GM18867 (cell line): ENCODE results near the gene CAP1.
A peak's percentile ranks its signal among the peaks of the same experiment; 100 is the strongest.
"Not testable (repeated sequence)": the region's sequence is repeated elsewhere in the genome, so short reads cannot be mapped to it uniquely, and the experiment has no call there.

Source experiments
- ATAC-seq: cut with Tn5 transposase; IDR thresholded peaks from one replicate; pipeline ENCODE4 v1.9.1; 2021; ENCODE audit warnings: mild to moderate bottlenecking, moderate library complexity; ENCODE audit not compliant: unreplicated experiment

CAP1 gene, protein sequence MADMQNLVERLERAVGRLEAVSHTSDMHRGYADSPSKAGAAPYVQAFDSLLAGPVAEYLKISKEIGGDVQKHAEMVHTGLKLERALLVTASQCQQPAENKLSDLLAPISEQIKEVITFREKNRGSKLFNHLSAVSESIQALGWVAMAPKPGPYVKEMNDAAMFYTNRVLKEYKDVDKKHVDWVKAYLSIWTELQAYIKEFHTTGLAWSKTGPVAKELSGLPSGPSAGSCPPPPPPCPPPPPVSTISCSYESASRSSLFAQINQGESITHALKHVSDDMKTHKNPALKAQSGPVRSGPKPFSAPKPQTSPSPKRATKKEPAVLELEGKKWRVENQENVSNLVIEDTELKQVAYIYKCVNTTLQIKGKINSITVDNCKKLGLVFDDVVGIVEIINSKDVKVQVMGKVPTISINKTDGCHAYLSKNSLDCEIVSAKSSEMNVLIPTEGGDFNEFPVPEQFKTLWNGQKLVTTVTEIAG

DNA sequence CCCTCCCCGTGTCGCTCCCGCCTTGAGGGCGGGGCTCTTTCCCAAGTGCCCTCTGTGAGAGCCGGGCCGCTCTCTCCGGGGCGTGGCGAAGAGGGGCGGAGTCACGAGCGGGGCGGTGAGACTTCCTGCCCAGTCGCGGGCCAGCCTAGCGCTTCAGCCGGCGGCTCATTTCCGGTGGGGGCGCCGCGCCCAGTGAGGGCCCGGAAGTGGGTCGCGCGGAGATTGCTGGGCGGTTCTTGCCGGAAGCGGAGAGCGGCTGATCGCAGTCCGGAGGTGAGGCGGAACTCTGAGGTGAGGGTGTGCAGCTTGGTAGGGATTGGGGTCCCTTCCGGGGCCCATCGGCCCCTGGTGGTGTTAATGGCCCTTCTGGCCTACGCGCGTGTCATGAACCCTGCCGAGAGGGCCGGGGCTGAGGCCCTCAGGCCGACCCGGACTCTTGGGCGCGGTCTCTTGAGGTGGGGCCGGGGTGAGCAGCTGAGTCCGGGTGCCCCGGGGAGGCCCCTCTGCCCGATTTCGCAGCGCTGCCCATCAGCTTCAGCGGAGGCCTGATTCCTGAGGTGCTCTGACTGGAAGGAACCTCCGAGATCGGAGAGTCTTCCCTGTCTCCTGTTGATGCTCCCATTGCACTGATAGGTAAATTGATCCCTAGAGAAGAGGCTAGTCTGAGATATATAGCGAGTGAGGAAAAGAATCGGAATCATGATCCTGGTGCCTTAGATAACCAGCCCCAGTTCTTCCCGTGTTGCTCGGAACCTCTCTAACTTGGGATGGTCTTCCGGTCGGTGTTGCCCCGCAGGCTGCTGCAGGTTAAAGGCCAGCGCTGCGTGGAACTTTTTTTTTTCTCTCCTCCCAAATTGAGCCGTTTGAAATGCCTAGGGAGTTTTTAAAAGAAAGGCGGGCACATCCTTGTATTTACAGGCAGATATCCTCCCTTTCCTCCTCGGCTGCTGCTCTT, at the start of gene CAP1:
Gene CAP1, plus strand, starts transcription at position 219 of the 955 bp plus-strand sequence. CDS start 18,618 bp downstream, outside the sequence.
- peak; percentile 78 for ATAC-seq

DNA sequence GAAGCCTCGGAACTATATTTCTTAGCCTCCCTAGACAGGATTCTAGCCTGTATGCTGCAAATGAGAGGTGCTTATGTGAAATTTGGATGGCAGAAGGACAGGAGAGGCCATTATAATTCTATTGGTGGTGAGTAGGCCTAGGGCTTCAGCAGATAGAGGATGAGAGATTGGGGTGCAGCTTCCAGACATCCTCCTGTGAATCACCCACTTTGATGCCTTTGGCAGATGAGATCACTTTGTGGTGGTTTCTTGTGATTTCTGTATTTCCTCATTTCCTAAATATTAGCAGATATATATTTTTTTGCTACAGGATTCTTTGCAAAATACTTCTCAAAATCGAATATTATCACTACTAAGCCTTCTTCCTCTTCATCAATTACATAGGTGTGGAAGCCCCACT, 48.3 kb upstream of the CAP1 start:
- no peak for ATAC-seq

DNA sequence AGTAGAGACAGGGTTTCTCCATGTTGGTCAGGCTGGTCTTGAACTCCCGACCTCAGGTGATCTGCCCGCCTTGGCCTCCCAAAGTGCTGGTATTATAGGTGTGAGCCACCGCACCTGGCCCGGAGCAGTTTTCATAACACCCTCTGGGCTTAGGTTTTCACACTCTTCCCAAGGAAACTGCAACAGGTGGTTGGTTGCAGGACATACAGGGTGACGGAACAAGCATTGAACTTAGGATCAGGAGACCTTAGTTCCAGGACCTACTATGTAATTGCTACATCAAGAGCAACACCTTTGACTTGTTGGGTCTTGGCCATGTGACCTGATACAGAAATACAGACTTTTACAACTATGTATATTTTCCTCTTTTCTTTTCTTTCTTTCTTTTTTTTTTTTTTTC, 47.6 kb upstream of the CAP1 start:
- no peak for ATAC-seq

DNA sequence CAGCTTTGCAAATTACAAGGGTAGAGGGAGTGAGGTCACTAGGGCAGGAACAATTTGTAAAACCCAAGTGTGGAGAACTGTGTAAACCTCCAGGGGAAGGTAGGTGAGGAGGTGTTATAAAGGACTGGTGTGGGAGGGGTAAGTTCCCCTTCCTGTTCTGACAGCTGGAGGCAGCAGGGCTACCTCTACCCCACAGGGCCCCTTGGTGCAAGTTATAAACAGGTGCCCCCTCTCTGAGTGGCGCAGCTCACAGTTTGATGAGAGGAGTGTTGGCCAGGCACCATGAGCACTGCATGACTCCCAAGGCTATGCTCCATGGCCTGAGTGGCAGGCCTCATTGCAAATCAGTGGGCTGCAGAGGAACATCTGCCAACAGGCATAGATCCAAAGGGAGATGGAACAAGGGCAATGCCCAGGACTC, 44.5 kb upstream of the CAP1 start:
- ATAC-seq, result peak; percentile 95

DNA sequence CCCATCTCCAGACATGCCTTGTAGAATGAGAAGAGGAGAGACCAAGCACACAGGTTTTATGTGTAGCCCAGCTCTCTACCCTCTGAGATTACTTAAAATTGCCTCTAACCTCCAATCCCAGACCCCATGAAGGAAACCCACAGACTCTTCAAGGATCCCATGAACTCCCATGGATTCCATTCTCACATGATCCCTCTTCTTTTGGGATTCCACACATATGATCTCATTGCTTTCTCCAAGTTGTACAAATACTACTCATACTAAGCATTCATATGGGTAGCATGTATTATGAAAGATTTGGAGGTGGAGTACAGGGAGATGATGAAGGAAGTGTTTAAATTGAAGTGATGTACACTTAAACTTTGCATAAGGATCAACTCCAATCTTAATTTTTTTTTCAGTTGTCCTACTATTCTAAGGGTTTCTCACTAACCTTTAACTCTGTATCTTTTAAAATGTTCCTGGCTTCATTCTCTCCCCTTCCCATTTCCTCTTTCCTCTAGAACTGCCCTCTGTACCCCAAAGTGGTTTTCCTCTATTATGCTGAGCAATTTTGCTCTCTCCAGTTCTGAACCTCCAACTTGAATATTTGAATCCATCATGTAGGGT, 44.0 kb upstream of the CAP1 start:
- ATAC-seq, result no peak

DNA sequence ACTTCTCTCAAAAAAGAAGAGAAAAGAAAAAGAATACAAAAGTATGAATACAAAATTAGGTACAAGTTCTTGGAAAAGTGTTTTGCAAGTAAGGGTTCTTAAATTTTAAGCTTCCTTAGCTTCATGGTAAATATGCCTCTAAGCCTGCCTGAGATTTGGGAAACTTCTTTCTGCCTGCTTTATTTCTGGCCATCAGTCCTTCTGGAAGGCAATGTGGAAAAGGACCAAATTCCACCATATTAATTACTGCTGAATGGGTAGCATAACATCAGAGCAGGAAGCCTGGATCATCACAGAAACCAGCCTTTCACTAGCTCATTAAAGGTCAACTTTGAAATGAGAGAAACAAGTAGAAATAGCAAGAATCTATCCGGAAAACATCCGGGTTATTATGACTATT, 39.1 kb upstream of the CAP1 start:
- ATAC-seq, result no peak

DNA sequence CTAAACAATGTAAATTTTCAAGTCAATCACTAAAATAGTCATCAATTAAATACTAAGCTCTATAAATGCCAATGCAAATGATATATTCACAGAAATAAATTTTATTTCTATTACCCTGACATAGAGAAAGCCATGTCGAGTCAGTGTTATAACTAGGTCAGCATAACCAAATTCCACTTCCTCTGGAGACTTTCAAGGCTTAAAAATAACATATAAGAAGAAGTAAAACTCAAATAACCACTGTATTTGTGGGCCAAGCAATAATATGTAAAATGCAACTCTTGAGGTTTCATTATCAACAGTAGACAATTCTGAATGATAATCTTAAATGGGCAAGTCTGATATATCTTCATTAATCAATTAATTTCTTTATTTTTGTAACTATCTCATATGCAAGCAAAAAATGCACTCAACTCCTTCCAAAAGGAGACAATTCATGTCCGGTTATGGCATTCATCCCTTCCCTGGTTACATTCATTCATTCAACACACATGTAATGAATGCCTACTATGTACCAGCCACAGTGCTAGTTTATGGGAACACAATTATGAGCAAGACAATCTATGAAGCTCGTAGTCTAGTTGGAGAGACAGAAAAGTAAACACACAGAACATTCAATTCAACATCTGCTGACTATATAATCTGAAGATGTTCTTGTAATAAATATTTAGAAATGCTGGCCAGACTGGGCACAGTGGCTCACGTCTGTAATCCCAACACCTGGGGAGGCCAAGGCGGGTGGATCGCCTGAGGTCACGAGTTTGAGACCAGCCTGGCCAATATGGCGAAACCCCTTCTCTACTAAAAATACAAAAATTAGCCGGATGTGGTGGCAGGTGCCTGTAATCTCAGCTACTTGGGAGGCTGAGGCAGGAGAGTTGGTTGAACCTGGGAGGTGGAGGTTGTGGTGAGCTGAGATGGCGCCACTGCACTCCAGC, 37.1 kb upstream of the CAP1 start:
- peak; percentile 78 for ATAC-seq

DNA sequence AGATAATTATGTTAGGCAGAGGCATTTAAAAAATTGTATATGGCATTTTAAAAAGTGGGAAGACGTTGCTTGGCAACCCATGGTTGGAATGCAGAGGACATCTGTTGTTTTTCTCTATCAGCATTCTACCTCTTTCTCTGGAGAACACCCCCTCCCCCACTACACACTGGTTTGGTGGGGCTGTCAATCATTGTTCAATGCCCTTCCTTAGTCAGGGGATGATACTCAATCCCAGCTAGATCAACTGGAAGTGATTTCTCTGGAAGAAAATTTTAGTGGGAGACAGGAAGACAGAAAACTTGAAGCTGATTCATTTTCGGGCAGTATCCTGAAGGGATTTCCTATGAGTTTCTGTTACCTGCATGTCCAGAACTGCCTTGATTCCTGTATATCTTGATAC, 35.7 kb upstream of the CAP1 start:
- no peak for ATAC-seq

DNA sequence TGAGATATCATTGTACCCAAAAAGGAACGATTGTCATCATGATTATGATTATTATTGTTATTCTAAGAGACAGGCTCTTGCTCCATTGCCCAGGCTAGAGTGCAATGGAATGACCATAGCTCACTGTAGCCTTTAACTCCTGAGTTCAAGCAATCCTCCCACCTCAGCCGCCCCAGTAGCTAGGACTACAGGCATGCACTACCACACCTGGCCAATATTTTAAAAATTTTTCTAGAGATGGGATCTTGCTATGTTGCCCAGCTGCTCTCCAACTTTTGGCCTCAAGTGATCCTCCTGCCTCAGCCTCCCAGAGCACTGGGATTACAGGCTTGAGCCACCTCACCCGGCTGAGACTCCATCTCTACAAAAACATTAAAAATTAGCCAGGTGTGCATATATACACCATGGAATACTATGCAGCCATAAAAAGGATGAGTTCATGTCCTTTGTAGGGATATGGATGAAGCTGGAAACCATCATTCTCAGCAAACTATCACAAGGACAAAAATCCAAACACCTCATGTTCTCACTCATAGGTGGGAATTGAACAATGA, 33.0 kb upstream of the CAP1 start:
- ATAC-seq, result not testable (repeated sequence)

DNA sequence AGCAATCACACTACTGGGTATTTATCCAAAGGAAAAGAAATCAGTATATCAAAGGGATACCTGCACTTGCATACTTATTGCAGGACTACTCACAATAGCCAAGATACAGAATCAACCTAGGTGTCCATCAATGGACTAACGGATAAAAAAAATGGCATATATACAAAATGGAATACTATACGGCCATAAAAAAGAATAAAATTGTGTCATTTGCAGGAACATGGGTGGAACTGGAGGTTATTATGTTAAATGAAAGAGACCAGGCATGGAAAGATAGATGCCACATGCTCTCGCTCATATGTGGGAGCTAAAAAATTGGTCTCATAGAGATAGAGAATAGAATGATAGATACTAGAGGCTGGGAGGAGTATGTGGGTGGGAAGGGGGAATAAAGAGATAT, 29.3 kb upstream of the CAP1 start:
- ATAC-seq, result no peak

DNA sequence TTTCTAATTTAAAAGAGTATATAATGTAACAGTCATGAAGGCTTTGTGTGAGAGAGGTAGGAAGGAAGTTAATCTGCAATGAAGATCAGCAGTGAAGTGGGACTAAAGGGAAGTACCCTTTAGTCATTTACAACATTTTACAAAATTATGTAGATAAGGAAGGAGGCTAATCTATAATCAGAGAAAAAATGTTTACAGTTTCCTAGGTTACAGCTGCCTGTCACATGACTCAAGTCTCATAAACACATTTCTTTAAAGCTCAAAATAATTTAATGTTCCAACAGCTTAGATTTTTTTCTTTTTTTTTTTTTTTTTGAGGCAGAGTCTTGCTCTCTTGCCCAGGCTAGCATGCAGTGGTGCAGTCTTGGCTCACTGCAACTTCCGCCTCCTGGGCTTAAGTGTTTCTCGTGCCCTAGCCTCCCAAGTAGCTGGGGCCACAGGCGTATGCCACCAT, 26.2 kb upstream of the CAP1 start:
- no peak for ATAC-seq

DNA sequence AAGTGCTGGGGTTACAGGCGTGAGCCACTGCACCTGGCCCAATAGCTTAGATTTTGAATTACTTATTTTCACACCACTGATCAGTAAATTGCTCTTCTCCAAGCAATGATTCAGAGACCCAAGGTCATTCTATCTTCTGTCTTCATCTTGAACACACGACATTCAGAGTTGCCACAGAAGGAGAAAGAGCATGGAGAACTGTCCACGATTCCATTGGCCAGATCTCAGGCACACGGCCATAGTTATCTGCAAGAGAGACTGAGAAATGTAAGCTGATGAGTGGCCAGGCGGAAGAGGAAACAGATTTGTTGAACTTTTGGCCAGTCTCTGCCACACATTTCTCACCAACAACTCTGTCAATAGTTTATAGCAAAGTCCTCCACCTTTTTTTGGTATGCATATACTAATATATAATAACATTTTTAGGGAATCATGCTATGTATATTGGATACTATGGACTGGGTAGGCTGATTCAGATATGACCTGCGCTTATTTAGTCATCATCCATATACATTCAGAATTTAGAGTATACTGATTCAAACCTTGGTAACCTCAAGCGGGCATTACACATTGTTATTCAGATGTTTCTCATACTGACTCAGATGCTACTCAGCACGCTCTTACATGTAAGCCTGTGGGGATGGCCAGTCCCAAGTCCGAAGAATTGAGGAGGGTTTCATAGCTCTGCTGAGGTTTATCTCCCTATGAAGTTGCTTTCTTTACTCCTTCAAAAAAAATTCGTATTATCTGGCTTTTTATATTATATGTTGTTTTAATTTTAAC, 25.5 kb upstream of the CAP1 start:
- no peak for ATAC-seq

DNA sequence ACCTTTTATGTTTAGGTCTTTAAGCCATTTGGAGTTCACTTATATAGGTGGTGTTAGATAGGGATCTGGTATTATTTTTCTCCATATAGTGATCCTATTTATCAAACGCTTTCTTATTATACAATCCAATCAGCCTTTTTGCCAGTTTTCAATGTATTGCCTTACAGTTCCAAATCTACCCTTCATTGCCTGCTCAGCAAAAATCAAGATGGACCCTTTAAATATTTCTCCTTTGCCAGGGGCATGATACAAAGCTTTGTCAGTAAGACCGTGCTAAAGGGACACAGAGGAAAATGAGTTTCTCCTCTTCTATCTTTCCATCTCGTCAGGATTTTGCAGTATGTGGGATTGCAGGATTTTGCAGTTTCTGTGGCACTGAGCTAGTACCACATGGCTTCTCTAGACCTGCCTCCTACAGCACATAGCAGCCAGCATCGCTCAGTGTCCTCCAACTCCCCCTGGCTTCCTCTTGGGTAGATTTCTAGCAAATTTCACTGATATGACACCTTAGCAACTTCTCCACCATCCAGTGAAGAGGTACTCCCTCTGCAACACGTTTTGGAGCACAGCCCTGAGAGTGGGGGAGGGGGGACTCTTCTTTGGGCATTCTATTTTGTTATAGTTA, 22.5 kb upstream of the CAP1 start:
- no peak for ATAC-seq

DNA sequence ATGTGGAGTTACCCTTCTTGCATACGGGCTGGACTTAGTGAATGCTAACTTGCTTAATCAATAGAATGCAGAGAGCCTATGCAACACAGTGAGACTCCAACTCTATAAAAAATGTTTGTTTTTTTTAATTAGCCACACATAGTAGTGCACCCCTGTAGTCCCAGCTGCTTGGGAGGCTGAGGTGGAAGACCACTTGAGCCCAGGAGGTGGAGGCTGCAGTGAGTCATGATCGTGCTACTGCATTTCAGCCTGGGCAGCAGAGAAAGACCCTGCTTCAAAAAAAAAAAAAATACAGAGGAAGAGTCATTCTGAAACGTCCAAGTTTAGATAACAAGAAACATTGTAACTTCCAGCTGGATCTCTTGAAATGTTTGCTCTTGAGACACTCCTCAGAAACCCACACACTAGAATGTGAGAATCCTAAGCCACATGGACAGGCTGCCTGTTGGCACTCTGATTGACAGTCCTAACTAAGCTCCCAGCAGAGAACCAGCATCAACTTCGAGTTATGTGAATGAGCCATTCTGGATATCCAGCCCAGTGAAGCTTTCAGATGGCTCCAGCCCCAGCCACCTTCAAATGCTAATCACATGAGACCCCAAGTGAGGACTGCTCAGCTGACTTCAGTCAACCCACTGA, 20.0 kb upstream of the CAP1 start:
- no peak for ATAC-seq

DNA sequence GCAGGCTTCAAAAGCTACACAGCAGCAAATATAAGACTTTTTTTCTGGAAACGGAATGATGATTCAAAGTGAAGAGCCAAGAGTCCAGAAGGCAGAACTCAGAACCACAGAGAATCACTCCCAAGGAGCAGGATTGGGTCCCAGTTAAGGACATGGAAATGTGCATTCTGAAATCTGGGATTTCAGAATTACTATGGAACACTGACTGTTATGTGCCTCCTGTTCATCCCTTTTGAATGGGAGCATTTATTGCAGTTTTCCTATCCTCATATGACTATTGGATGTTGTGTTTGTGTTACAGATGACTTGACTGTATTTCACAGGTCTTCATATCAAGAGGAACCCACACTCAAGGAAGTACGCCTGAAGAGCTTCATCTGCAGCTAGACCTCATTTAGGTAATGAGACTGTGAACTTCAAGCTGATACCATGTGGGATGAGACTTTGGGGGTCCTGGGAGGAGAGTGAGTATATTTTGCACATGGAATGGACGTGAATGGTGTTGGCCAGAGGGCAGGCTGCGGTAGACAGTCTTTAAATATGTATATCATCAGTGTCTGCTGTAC, 17.1 kb upstream of the CAP1 start:
- no peak for ATAC-seq

DNA sequence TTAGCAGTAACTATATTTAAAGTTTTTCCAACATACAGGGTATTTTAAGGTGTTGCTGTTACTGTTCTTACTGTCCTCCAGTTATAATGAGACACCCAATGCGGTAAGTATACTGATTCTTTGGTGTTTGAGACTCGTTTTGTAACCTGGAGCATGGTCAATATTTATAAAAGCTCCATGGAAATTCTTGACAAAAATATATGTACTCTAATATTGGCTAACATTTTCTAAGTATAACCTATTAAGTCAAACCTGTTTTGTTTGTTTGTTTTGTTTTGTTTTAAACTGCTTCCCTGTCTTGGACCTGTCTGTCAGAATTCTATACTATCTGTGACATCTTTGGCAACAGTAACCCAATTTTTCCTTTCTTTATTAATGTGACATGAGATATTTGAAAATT, 15.9 kb upstream of the CAP1 start:
- no peak for ATAC-seq

DNA sequence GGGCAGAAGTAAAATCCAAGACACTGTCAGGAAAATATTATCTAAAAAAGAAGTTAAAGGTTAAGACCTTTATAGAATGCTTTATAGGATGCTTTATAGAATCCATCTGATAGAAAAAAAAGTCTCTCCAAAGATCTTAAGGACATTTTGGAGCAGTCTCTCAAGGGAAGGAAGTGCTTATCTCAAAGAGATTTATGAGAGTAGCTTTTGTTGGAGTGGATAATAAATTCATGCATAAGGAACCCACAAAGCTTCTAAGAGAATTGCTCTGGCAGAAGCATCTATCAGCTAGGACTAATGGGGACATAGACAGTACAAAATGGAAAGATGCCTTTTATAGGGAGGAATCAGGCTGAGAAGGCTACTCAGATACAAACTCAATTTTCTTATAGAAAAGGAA, 12.9 kb upstream of the CAP1 start:
- ATAC-seq, result no peak

DNA sequence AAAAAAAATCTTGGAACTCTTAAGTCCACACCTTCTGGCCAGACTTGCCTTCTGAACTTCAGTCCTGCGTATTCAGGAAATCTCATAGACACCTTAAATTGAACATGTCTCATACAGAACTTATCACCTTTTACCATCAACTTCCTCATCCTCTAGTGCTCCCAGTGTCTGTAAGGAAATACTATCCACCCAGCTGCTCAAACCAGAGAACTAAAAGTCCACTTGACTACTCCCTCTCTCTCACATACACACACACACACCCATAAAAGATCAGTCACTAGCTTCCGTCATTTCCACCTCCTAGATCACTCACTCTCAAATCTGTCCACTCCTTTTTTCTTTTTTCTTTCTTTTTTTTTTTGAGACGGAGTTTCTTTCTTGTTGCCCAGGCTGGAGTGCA, 10.9 kb upstream of the CAP1 start:
- ATAC-seq, result no peak
